ENCODE measurements around the gene CDC25C. TPM values are rescaled to one million over a fixed set of nuclear protein-coding genes. Genes with fewer than 3 reads are reported as not detected.

The CDC25C gene
- total and polyA plus RNA-seq, 9 of the 15 experiments (the other 6 are each of a cell fraction or from before 2014, with no cell fraction given): 19.1 to 63.7 (median 31.9) TPM

- TF ChIP-seq NFIX (CRISPR knock-in tag; IDR thresholded peaks at IDR 0.05; ENCODE audit: low read depth) (no peak), TGIF2 (CRISPR knock-in tag; IDR thresholded peaks at IDR 0.05) (no peak), ZBTB33 (CRISPR knock-in tag; IDR thresholded peaks at IDR 0.05) (no peak), CTCF (IDR thresholded peaks at IDR 0.05 in 2 of 3, conservative IDR thresholded peaks at IDR 0.05 in 1 of 3; ENCODE audit: insufficient read depth in 2 of 3, low read depth in 1 of 3, low read length in 3 of 3) (no peak), ZNF316 (IDR thresholded peaks at IDR 0.05) (peak; percentile 83), RNF219 (CRISPR knock-in tag; IDR thresholded peaks at IDR 0.05) (no peak), TFAP4 (CRISPR knock-in tag; IDR thresholded peaks at IDR 0.05; ENCODE audit: borderline replicate concordance) (peak; percentile 94), HDGF (IDR thresholded peaks at IDR 0.05) (no peak), NCOA2 (IDR thresholded peaks at IDR 0.05; ENCODE audit: partially characterized antibody in 2 of 2) (no peak), ZBTB34 (CRISPR knock-in tag; IDR thresholded peaks at IDR 0.05) (no peak), KAT8 (IDR thresholded peaks at IDR 0.05; ENCODE audit: low read depth) (no peak), PBX2 (CRISPR knock-in tag; IDR thresholded peaks at IDR 0.05; ENCODE audit: low read depth) (no peak), PBX2 (tag; conservative IDR thresholded peaks at IDR 0.05; ENCODE audit: low read depth) (no peak), GTF2B (IDR thresholded peaks at IDR 0.05; ENCODE audit: extremely low read depth, insufficient read length) (no peak)
These were observed at the start of gene CDC25C (continued) for GRCh38 chr5:138331449-138332368.

All from K562 (cell line).